Astrocyte (in vitro differentiated cells and primary cell): ENCODE measurements around the gene FEZF1.

Experiments
- CTCF ChIP-seq: IDR thresholded peaks from 2 replicates; pipeline ENCODE4 v1.5.1; 2011; ENCODE audit warnings: low read depth, mild to moderate bottlenecking, inconsistent platforms, low read length, moderate library complexity; ENCODE audit not compliant: insufficient read depth
- EZH2 ChIP-seq: IDR thresholded peaks from 2 replicates; pipeline ENCODE4 v1.6.1; 2012; ENCODE audit warnings: mild to moderate bottlenecking, low read length, inconsistent platforms; ENCODE audit not compliant: insufficient read depth

- no peak for TF ChIP-seq CTCF
- TF ChIP-seq EZH2 = no peak
These were observed 459 bp upstream of the FEZF1 start for GRCh38 chr7:122304996-122305421.
